WTC11 (cell line): ENCODE measurements around the gene MICAL3. TPM values are rescaled to one million over a fixed set of nuclear protein-coding genes. Genes with fewer than 3 reads are reported as not detected.
"Not testable (repeated sequence)": the region's sequence is repeated elsewhere in the genome, so short reads cannot be mapped to it uniquely, and the experiment has no call there.

ENCODE experiments used
- ATAC-seq: fragments of 200-7000 bp; cut with Tn5 transposase; 2 replicates; pipeline ENCODE4 v1.10.0; 2021; ENCODE audit warnings: mild to moderate bottlenecking, moderate library complexity
- CTCF ChIA-PET: fragments of 300-600 bp; sonication (Branson Sonifier 250); formaldehyde crosslinking; loops from one replicate; lab custom pipeline; 2021; ENCODE audit warnings: antibody characterized with exemption; lab: Charles Lee
- POLR2A ChIA-PET: fragments of 350-600 bp; sonication (Branson Sonifier 250); formaldehyde crosslinking; loops from one replicate; lab custom pipeline; 2021; ENCODE audit warnings: antibody characterized with exemption; lab: Charles Lee
- DNase-seq: peaks from one replicate; pipeline ENCODE4 v3.0.0; 2021; ENCODE audit warnings: low spot score
- H3K27ac Mint-ChIP-seq: 2 replicates; pipeline ENCODE4 v1.8.0; 2021; ENCODE audit warnings: mixed read lengths
- H3K27me3 Mint-ChIP-seq: 2 replicates; pipeline ENCODE4 v1.8.0; 2021; ENCODE audit warnings: low read depth, mild to moderate bottlenecking, moderate library complexity, mixed read lengths
- H3K36me3 Mint-ChIP-seq: 2 replicates; pipeline ENCODE4 v1.8.0; 2021; ENCODE audit warnings: mixed read lengths
- H3K4me1 Mint-ChIP-seq: 2 replicates; pipeline ENCODE4 v1.8.0; 2022; ENCODE audit warnings: mixed read lengths
- H3K4me3 Mint-ChIP-seq: 2 replicates; pipeline ENCODE4 v1.8.0; 2021; ENCODE audit warnings: mild to moderate bottlenecking, moderate library complexity, mixed read lengths
- H3K9me3 Mint-ChIP-seq: 2 replicates; pipeline ENCODE4 v1.8.0; 2021; ENCODE audit warnings: mixed read lengths
- ARID4B ChIP-seq: sonication (generic); formaldehyde crosslinking; IDR thresholded peaks from 2 replicates; pipeline ENCODE4 v1.8.0; 2023; ENCODE audit warnings: missing genetic modification reagents, mild to moderate bottlenecking, borderline replicate concordance
- ATF6 ChIP-seq: sonication (generic); formaldehyde crosslinking; IDR thresholded peaks from 2 replicates; pipeline ENCODE4 v1.8.1; 2023; ENCODE audit warnings: mild to moderate bottlenecking, missing genetic modification reagents
- CREB1 ChIP-seq: sonication (generic); formaldehyde crosslinking; IDR thresholded peaks from 2 replicates; pipeline ENCODE4 v1.8.0; 2023; ENCODE audit warnings: mild to moderate bottlenecking, missing genetic modification reagents
- ELF4 ChIP-seq: sonication (generic); formaldehyde crosslinking; IDR thresholded peaks from 2 replicates; pipeline ENCODE4 v1.8.1; 2022; ENCODE audit warnings: low read depth, mild to moderate bottlenecking, moderate library complexity, missing genetic modification reagents
- FOXJ3 ChIP-seq: sonication (generic); formaldehyde crosslinking; IDR thresholded peaks from 2 replicates; pipeline ENCODE4 v1.9.0; 2021; ENCODE audit warnings: missing genetic modification reagents, mild to moderate bottlenecking, borderline replicate concordance
- FOXK1 ChIP-seq: sonication (generic); formaldehyde crosslinking; IDR thresholded peaks from 2 replicates; pipeline ENCODE4 v1.8.0; 2022; ENCODE audit warnings: mild to moderate bottlenecking, moderate library complexity, missing genetic modification reagents
- KAT7 ChIP-seq: sonication (generic); formaldehyde crosslinking; IDR thresholded peaks from 2 replicates; pipeline ENCODE4 v1.8.1; 2023; ENCODE audit warnings: missing genetic modification reagents, mild to moderate bottlenecking, borderline replicate concordance
- MLX ChIP-seq: sonication (generic); formaldehyde crosslinking; IDR thresholded peaks from 2 replicates; pipeline ENCODE4 v1.8.1; 2023; ENCODE audit warnings: mild to moderate bottlenecking, missing genetic modification reagents, moderate library complexity
- NR3C1 ChIP-seq: sonication (generic); formaldehyde crosslinking; conservative IDR thresholded peaks from 2 replicates; pipeline ENCODE4 v1.8.1; 2023; ENCODE audit warnings: low read depth, mild to moderate bottlenecking, missing genetic modification reagents
- OVOL2 ChIP-seq: fragments of 250-450 bp; sonication (Bioruptor Pico); IDR thresholded peaks from 2 replicates; pipeline ENCODE4 v1.9.0; 2021; ENCODE audit warnings: mild to moderate bottlenecking, borderline replicate concordance
- RELA ChIP-seq: sonication (generic); formaldehyde crosslinking; IDR thresholded peaks from 2 replicates; pipeline ENCODE4 v1.8.1; 2022; ENCODE audit warnings: missing genetic modification reagents, mild to moderate bottlenecking, borderline replicate concordance
- RORB ChIP-seq: fragments of 250-450 bp; sonication (Bioruptor Pico); IDR thresholded peaks from 2 replicates; pipeline ENCODE4 v1.9.0; 2021; ENCODE audit warnings: mild to moderate bottlenecking
- SMAD3 ChIP-seq: sonication (generic); formaldehyde crosslinking; IDR thresholded peaks from 2 replicates; pipeline ENCODE4 v1.8.0; 2022; ENCODE audit warnings: missing genetic modification reagents, mild to moderate bottlenecking, borderline replicate concordance
- TEAD4 ChIP-seq: sonication (generic); formaldehyde crosslinking; IDR thresholded peaks from 2 replicates; pipeline ENCODE4 v1.8.0; 2022; ENCODE audit warnings: mild to moderate bottlenecking, missing genetic modification reagents
- ZMAT4 ChIP-seq: fragments of 250-450 bp; sonication (Bioruptor Pico); IDR thresholded peaks from 2 replicates; pipeline ENCODE4 v1.9.0; 2021; ENCODE audit warnings: mild to moderate bottlenecking
- ZNF138 ChIP-seq: sonication (generic); formaldehyde crosslinking; conservative IDR thresholded peaks from 2 replicates; pipeline ENCODE4 v1.8.1; 2022; ENCODE audit warnings: mild to moderate bottlenecking, moderate library complexity, missing genetic modification reagents
- ZNF219 ChIP-seq: sonication (generic); formaldehyde crosslinking; IDR thresholded peaks from 2 replicates; pipeline ENCODE4 v1.8.0; 2023; ENCODE audit warnings: missing genetic modification reagents, mild to moderate bottlenecking, borderline replicate concordance
- ZNF423 ChIP-seq: fragments of 250-450 bp; sonication (Bioruptor Pico); IDR thresholded peaks from 2 replicates; pipeline ENCODE4 v2.1.2; 2022; ENCODE audit warnings: mild to moderate bottlenecking, moderate library complexity
- ZNF671 ChIP-seq: fragments of 250-450 bp; sonication (Bioruptor Pico); IDR thresholded peaks from 2 replicates; pipeline ENCODE4 v1.8.0; 2021; ENCODE audit warnings: mild to moderate bottlenecking
- ZSCAN18 ChIP-seq: fragments of 250-450 bp; sonication (Bioruptor Pico); IDR thresholded peaks from 2 replicates; pipeline ENCODE4 v2.1.2; 2022; ENCODE audit warnings: mild to moderate bottlenecking, moderate library complexity
- total RNA-seq: library from RNA; stranded (reverse); gene quantifications from 3 replicates; pipeline ENCODE4 v1.2.3, GENCODE V29; 2021

Gene MICAL3
- total RNA-seq, 1 experiment from 2014 or later: 41.2 TPM

GRCh38 chr22:17939011-17939410 is 85.3 kb downstream of the MICAL3 start:
- TF ChIP-seq NR3C1 (CRISPR knock-in tag) (no peak), ELF4 (CRISPR knock-in tag) (no peak), TEAD4 (no peak), ATF6 (CRISPR knock-in tag) (no peak), OVOL2 (no peak), MLX (CRISPR knock-in tag) (no peak), RORB (CRISPR knock-in tag) (no peak), FOXJ3 (no peak), ZNF219 (no peak), ZNF423 (no peak), CREB1 (no peak), SMAD3 (CRISPR knock-in tag) (no peak), FOXK1 (CRISPR knock-in tag) (no peak), ZNF138 (CRISPR knock-in tag) (no peak), ZNF671 (CRISPR knock-in tag) (no peak), ZMAT4 (CRISPR knock-in tag) (no peak), KAT7 (no peak)
- no peaks in the 10 kb centered on the region for H3K27me3 Mint-ChIP-seq
- H3K4me3 Mint-ChIP-seq: no peak overlapping the region
- DNase-seq (no peak), ATAC-seq (no peak)
- H3K36me3 Mint-ChIP-seq: peaks cover 4% of the 10 kb centered on the region; the same call in 1 of the 2 replicates
- H3K9me3 Mint-ChIP-seq: peaks cover 3% of the 10 kb centered on the region; the same call in 1 of the 2 replicates
- H3K4me1 Mint-ChIP-seq: peaks cover 40% of the 10 kb centered on the region
- no peak overlapping the region for H3K27ac Mint-ChIP-seq
- ChIA-PET CTCF (interaction anchor here (1.0 to 1.5 kb wide), 4 partner anchors 17 to 154 kb away, joined by 3 read pairs; no protein-coding TSS in a partner anchor), POLR2A (no interaction called here)

GRCh38 chr22:17938484-17938924 is 85.9 kb downstream of the MICAL3 start:
- CTCF ChIA-PET: interaction anchor here (0.8 to 1.1 kb wide), 4 partner anchors 50 to 153 kb away, joined by 3 read pairs; no protein-coding TSS in a partner anchor
- H3K4me1 Mint-ChIP-seq: peaks cover 38% of the 10 kb centered on the region
- no peak overlapping the region for H3K27ac Mint-ChIP-seq
- H3K4me3 Mint-ChIP-seq: no peak overlapping the region
- no peaks in the 10 kb centered on the region for H3K27me3 Mint-ChIP-seq
- ATAC-seq (no peak), DNase-seq (no peak)
- H3K9me3 Mint-ChIP-seq: peaks cover 3% of the 10 kb centered on the region; the same call in 1 of the 2 replicates
- peaks cover 4% of the 10 kb centered on the region; the same call in 1 of the 2 replicates for H3K36me3 Mint-ChIP-seq
- TF ChIP-seq ZSCAN18: no peak
- TF ChIP-seq ARID4B (CRISPR knock-in tag): no peak
- TF ChIP-seq ZNF138 (CRISPR knock-in tag): no peak
- TF ChIP-seq RELA (CRISPR knock-in tag): no peak
- POLR2A ChIA-PET: no interaction called here

GRCh38 chr22:17932457-17932856 is 91.9 kb downstream of the MICAL3 start:
- CTCF ChIA-PET, H3K27me3 Mint-ChIP-seq, H3K9me3 Mint-ChIP-seq, H3K27ac Mint-ChIP-seq, POLR2A ChIA-PET, H3K4me1 Mint-ChIP-seq, H3K36me3 Mint-ChIP-seq, H3K4me3 Mint-ChIP-seq, ATAC-seq, DNase-seq: not testable (repeated sequence)
